ENCODE data around the gene CMC2.
A peak's percentile ranks its signal among the peaks of the same experiment; 100 is the strongest.

The CMC2 gene

GRCh38 chr16:80972611-80973010, 34.1 kb downstream of the CMC2 start:
- DNase-seq, result no peak

GRCh38 chr16:80971819-80972218, 34.9 kb downstream of the CMC2 start:
- DNase-seq, result no peak

GRCh38 chr16:80969114-80969484, 37.6 kb downstream of the CMC2 start:
- DNase-seq, result no peak

GRCh38 chr16:80968386-80969113, 38.1 kb downstream of the CMC2 start:
- DNase-seq, result peak; percentile 31

GRCh38 chr16:80966617-80967016, 40.1 kb downstream of the CMC2 start:
- DNase-seq, result no peak

- peak; percentile 10 for DNase-seq
Measured at GRCh38 chr16:80964351-80964750, 42.3 kb downstream of the CMC2 start.

GRCh38 chr16:80962879-80963278, 43.8 kb downstream of the CMC2 start:
- DNase-seq, result no peak

GRCh38 chr16:80958284-80958683, 48.4 kb downstream of the CMC2 start:
- DNase-seq, result no peak

- DNase-seq, result no peak
Measured at GRCh38 chr16:80954985-80955384, 51.7 kb downstream of the CMC2 start.

GRCh38 chr16:80948886-80949493, 57.7 kb downstream of the CMC2 start:
- DNase-seq, result peak; percentile 42

GRCh38 chr16:80947708-80948625, 58.7 kb downstream of the CMC2 start:
- no peak for DNase-seq

- no peak for DNase-seq
Measured at GRCh38 chr16:80947239-80947638, 59.4 kb downstream of the CMC2 start.

GRCh38 chr16:80946481-80946880, 60.2 kb downstream of the CMC2 start:
- DNase-seq, result no peak

GRCh38 chr16:80940069-80940856, 66.4 kb downstream of the CMC2 start:
- peak; percentile 75 for DNase-seq

- no peak for DNase-seq
Measured at GRCh38 chr16:80938879-80939260, 67.8 kb downstream of the CMC2 start.

GRCh38 chr16:80938004-80938878, 68.4 kb downstream of the CMC2 start:
- peak; percentile 100 for DNase-seq

- DNase-seq, result peak; percentile 77
Measured at GRCh38 chr16:80936410-80936809, 70.3 kb downstream of the CMC2 start.

- DNase-seq, result no peak
Measured at GRCh38 chr16:80935691-80936090, 71.0 kb downstream of the CMC2 start.

- peak; percentile 83 for DNase-seq
Measured at GRCh38 chr16:80932708-80933095, 74.0 kb downstream of the CMC2 start.

GRCh38 chr16:80931801-80932707, 74.6 kb downstream of the CMC2 start:
- peak; percentile 64 for DNase-seq

Measured in fibroblast of skin of abdomen (primary cell).